GM19328 (cell line): ENCODE results near the gene ARHGEF1.

ENCODE experiments used
- ATAC-seq: cut with Tn5 transposase; IDR thresholded peaks from one replicate; pipeline ENCODE4 v1.9.1; 2021; ENCODE audit warnings: mild to moderate bottlenecking, moderate library complexity; ENCODE audit not compliant: unreplicated experiment

Gene ARHGEF1

GRCh38 chr19:41882568-41883462 lies at the start of gene ARHGEF1:
Gene ARHGEF1, plus strand, starts transcription at chr19:41883184. Its CDS starts 4,899 bp downstream, at chr19:41888083.
- no peak for ATAC-seq

- no peak for ATAC-seq
These were observed 44.8 kb upstream of the ARHGEF1 start for GRCh38 chr19:41837981-41838708.

GRCh38 chr19:41839211-41839610 lies 43.8 kb upstream of the ARHGEF1 start:
- ATAC-seq = no peak

GRCh38 chr19:41843371-41843770 lies 39.6 kb upstream of the ARHGEF1 start:
- ATAC-seq = no peak

GRCh38 chr19:41844601-41845000 lies 38.4 kb upstream of the ARHGEF1 start, which contains the start of gene LYPD4:
Gene LYPD4, minus strand, starts transcription at chr19:41844683. Its CDS starts 5,398 bp downstream, at chr19:41839285.
- ATAC-seq = no peak

- ATAC-seq = no peak
These were observed 38.2 kb upstream of the ARHGEF1 start, which contains the start of gene DMRTC2 for GRCh38 chr19:41845001-41845050. Gene DMRTC2, plus strand, starts transcription at chr19:41845042. Its CDS starts 2,387 bp downstream, at chr19:41847429.

GRCh38 chr19:41845051-41845590 lies 37.9 kb upstream of the ARHGEF1 start:
- no peak for ATAC-seq

- ATAC-seq = no peak
These were observed 35.5 kb upstream of the ARHGEF1 start for GRCh38 chr19:41847351-41848105.

GRCh38 chr19:41848666-41849065 lies 34.3 kb upstream of the ARHGEF1 start:
- ATAC-seq = no peak

GRCh38 chr19:41849067-41849466 lies 33.9 kb upstream of the ARHGEF1 start:
- no peak for ATAC-seq

GRCh38 chr19:41850381-41850780 lies 32.6 kb upstream of the ARHGEF1 start:
- no peak for ATAC-seq

GRCh38 chr19:41851456-41851855 lies 31.5 kb upstream of the ARHGEF1 start:
- ATAC-seq = no peak

GRCh38 chr19:41853344-41853743 lies 29.6 kb upstream of the ARHGEF1 start:
- ATAC-seq = no peak

- no peak for ATAC-seq
These were observed 29.2 kb upstream of the ARHGEF1 start for GRCh38 chr19:41853768-41854167.

GRCh38 chr19:41859213-41859617 lies 23.8 kb upstream of the ARHGEF1 start:
- no peak for ATAC-seq

- ATAC-seq = peak; percentile 76
These were observed 23.2 kb upstream of the ARHGEF1 start, which contains the start of gene RPS19 for GRCh38 chr19:41859618-41860418. Gene RPS19, plus strand, starts transcription at chr19:41860255. Its CDS starts 520 bp downstream, at chr19:41860775.

GRCh38 chr19:41860419-41861115 lies 22.4 kb upstream of the ARHGEF1 start:
- peak; percentile 17 for ATAC-seq

- no peak for ATAC-seq
These were observed 21.7 kb upstream of the ARHGEF1 start for GRCh38 chr19:41861116-41861768.

GRCh38 chr19:41861846-41862245 lies 21.1 kb upstream of the ARHGEF1 start:
- ATAC-seq = no peak
